ENCODE data around the gene CLEC7A. TPM values are rescaled to one million over a fixed set of nuclear protein-coding genes. Genes with fewer than 3 reads are reported as not detected.
A peak's percentile ranks its signal among the peaks of the same experiment; 100 is the strongest.

Gene CLEC7A
- total RNA-seq, 1 experiment from 2014 or later: not detected

DNA sequence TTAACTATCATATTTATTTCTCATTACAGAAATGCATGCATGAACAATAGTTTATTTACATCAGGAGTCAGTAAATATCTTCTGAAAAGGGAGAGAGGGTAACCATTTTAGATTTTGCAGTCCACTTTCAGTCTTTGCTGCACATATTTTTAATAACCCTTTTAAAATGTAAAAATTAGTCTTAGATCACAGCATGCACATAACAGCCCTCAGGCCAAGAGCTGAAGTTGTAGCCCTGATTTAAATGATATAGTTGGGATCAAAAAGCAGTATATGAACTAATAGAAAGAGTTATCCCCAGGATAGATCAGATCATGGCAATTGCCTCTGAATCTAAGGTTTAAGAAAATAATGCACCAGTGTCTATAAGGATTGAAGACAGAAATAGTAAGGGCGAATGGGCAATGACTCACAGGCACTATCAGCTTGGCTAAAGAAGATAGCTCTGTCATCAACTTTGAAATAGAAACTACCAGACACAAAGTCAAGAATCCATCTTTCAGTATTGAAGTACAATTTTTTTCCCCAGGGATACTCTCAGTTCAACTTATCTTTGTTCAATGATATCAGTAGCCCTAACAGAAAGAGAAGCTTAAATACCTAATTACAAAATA lies 13.1 kb upstream of the CLEC7A start:
- no TSS peak for BruUV-seq (replicated peaks)
- H3K36me3 ChIP-seq (ENCODE audit: control insufficient read depth, insufficient read depth, low read length): no peaks in the 10 kb centered on the region
- POLR2A ChIA-PET: no interaction called here
- DNase-seq (ENCODE audit: low read depth, low spot score) (no peak), ATAC-seq (no peak)
- H3K27ac ChIP-seq (ENCODE audit: low read length): no peak overlapping the region
- no peaks in the 10 kb centered on the region; the same call in 1 of the 2 replicates for H3K4me1 ChIP-seq (ENCODE audit: control insufficient read depth, insufficient read depth, low read length)
- intact Hi-C loops (cut with micrococcal nuclease; ENCODE audit: unreplicated experiment) (no loop called here), in situ Hi-C loops (cut with HindIII; ENCODE audit: low pct_unique_long_range_greater_than_20kb, low sequenced_read_pairs) (no loop called here)
- CTCF ChIA-PET: interaction anchor here (0.7 to 1.2 kb wide), 2 partner anchors 10 to 41 kb away, joined by 3 to 4 read pairs; no protein-coding TSS in a partner anchor
- H3K27me3 ChIP-seq (ENCODE audit: control insufficient read depth, insufficient read depth, low read length): no peaks in the 10 kb centered on the region
- TF ChIP-seq, protein P1, sequence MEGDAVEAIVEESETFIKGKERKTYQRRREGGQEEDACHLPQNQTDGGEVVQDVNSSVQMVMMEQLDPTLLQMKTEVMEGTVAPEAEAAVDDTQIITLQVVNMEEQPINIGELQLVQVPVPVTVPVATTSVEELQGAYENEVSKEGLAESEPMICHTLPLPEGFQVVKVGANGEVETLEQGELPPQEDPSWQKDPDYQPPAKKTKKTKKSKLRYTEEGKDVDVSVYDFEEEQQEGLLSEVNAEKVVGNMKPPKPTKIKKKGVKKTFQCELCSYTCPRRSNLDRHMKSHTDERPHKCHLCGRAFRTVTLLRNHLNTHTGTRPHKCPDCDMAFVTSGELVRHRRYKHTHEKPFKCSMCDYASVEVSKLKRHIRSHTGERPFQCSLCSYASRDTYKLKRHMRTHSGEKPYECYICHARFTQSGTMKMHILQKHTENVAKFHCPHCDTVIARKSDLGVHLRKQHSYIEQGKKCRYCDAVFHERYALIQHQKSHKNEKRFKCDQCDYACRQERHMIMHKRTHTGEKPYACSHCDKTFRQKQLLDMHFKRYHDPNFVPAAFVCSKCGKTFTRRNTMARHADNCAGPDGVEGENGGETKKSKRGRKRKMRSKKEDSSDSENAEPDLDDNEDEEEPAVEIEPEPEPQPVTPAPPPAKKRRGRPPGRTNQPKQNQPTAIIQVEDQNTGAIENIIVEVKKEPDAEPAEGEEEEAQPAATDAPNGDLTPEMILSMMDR (IDR thresholded peaks at IDR 0.05): no peak
- no peak for TF ChIP-seq SIN3A (IDR thresholded peaks at IDR 0.05; ENCODE audit: borderline replicate concordance, insufficient read depth, low read depth, low read length)
- TF ChIP-seq POLR2AphosphoS5 (IDR thresholded peaks at IDR 0.05; ENCODE audit: low read depth, low read length): no peak
- no peak for TF ChIP-seq TCF7L2 (IDR thresholded peaks at IDR 0.05; ENCODE audit: low read depth, low read length)
- TF ChIP-seq, protein P2, sequence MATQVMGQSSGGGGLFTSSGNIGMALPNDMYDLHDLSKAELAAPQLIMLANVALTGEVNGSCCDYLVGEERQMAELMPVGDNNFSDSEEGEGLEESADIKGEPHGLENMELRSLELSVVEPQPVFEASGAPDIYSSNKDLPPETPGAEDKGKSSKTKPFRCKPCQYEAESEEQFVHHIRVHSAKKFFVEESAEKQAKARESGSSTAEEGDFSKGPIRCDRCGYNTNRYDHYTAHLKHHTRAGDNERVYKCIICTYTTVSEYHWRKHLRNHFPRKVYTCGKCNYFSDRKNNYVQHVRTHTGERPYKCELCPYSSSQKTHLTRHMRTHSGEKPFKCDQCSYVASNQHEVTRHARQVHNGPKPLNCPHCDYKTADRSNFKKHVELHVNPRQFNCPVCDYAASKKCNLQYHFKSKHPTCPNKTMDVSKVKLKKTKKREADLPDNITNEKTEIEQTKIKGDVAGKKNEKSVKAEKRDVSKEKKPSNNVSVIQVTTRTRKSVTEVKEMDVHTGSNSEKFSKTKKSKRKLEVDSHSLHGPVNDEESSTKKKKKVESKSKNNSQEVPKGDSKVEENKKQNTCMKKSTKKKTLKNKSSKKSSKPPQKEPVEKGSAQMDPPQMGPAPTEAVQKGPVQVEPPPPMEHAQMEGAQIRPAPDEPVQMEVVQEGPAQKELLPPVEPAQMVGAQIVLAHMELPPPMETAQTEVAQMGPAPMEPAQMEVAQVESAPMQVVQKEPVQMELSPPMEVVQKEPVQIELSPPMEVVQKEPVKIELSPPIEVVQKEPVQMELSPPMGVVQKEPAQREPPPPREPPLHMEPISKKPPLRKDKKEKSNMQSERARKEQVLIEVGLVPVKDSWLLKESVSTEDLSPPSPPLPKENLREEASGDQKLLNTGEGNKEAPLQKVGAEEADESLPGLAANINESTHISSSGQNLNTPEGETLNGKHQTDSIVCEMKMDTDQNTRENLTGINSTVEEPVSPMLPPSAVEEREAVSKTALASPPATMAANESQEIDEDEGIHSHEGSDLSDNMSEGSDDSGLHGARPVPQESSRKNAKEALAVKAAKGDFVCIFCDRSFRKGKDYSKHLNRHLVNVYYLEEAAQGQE (IDR thresholded peaks at IDR 0.05; ENCODE audit: insufficient read depth in 1 of 2, low read depth in 2 of 2, low read length in 1 of 2): no peak
- H3K9me3 ChIP-seq (ENCODE audit: control insufficient read depth, insufficient read depth, low read depth, low read length): no peaks in the 10 kb centered on the region
- no peak overlapping the region for H3K4me3 ChIP-seq (ENCODE audit: low read depth in 2 of 2, low read length in 2 of 2)

GRCh38 chr12:10140001-10140400 lies 10.0 kb upstream of the CLEC7A start:
- Histone ChIP-seq H3K4me1 (ENCODE audit: control insufficient read depth, insufficient read depth, low read length) (no peaks in the 10 kb centered on the region; the same call in 1 of the 2 replicates), H3K27ac (ENCODE audit: low read length) (no peak overlapping the region), H3K36me3 (ENCODE audit: control insufficient read depth, insufficient read depth, low read length) (no peaks in the 10 kb centered on the region), H3K27me3 (ENCODE audit: control insufficient read depth, insufficient read depth, low read length) (no peaks in the 10 kb centered on the region), H3K4me3 (ENCODE audit: low read depth in 2 of 2, low read length in 2 of 2) (no peak overlapping the region), H3K9me3 (ENCODE audit: control insufficient read depth, insufficient read depth, low read depth, low read length) (no peaks in the 10 kb centered on the region)
- no peak for ATAC-seq
- DNase-seq (ENCODE audit: low read depth, low spot score): no peak
- no peak for TF ChIP-seq POLR2AphosphoS5 (IDR thresholded peaks at IDR 0.05; ENCODE audit: low read depth, low read length)
- TF ChIP-seq, protein P2 (IDR thresholded peaks at IDR 0.05; ENCODE audit: insufficient read depth in 1 of 2, low read depth in 2 of 2, low read length in 1 of 2): no peak
- TF ChIP-seq, protein P1 (IDR thresholded peaks at IDR 0.05): peak; percentile 52; the same call in 1 of the 2 replicates
- no peak for TF ChIP-seq SIN3A (IDR thresholded peaks at IDR 0.05; ENCODE audit: borderline replicate concordance, insufficient read depth, low read depth, low read length)
- no peak for TF ChIP-seq TCF7L2 (IDR thresholded peaks at IDR 0.05; ENCODE audit: low read depth, low read length)
- no TSS peak for BruUV-seq (replicated peaks)
- intact Hi-C loops (cut with micrococcal nuclease; ENCODE audit: unreplicated experiment): loop anchor here (2.0 kb wide), 1 partner anchor 107 kb away; no protein-coding TSS in a partner anchor
- ChIA-PET CTCF (interaction anchor here (1.0 to 1.1 kb wide), 2 partner anchors 130 to 342 kb away, joined by 3 to 5 read pairs; partner anchors contain the start of gene CLEC12B), POLR2A (no interaction called here)
- in situ Hi-C loops (cut with HindIII; ENCODE audit: low pct_unique_long_range_greater_than_20kb, low sequenced_read_pairs): no loop called here

Measured in Panc1 (cell line).